ENCODE measurements around the gene APOBEC3B.
"Not testable (repeated sequence)": the region's sequence is repeated elsewhere in the genome, so short reads cannot be mapped to it uniquely, and the experiment has no call there.

The APOBEC3B gene

DNA sequence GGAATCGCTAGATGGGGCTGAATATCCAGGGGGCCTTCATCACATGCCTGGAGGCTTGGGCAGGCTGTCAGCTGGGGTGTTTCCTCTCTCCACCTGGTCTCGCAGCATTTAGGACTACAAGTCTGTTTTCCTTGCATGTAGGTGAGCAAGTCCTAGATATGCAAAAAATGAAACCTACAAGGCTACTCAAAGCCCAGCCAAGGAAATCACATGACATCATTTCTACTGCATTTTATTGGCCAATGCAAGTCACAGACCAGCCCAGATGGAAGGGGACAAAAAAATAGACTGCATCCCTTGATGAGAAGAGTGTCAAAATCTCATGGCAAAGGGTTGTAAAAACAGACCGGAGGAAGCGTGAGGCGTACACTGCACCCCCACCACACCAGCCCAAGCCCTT, 9.6 kb upstream of the APOBEC3B start:
- no peaks in the 10 kb centered on the region for H3K36me3 Mint-ChIP-seq (ENCODE audit: low read depth)
- no peak overlapping the region for H3K27ac Mint-ChIP-seq
- TF ChIP-seq, protein P1, sequence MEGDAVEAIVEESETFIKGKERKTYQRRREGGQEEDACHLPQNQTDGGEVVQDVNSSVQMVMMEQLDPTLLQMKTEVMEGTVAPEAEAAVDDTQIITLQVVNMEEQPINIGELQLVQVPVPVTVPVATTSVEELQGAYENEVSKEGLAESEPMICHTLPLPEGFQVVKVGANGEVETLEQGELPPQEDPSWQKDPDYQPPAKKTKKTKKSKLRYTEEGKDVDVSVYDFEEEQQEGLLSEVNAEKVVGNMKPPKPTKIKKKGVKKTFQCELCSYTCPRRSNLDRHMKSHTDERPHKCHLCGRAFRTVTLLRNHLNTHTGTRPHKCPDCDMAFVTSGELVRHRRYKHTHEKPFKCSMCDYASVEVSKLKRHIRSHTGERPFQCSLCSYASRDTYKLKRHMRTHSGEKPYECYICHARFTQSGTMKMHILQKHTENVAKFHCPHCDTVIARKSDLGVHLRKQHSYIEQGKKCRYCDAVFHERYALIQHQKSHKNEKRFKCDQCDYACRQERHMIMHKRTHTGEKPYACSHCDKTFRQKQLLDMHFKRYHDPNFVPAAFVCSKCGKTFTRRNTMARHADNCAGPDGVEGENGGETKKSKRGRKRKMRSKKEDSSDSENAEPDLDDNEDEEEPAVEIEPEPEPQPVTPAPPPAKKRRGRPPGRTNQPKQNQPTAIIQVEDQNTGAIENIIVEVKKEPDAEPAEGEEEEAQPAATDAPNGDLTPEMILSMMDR (IDR thresholded peaks at IDR 0.05): no peak
- H3K27me3 Mint-ChIP-seq (ENCODE audit: low read depth, poor library complexity): peaks cover 35% of the 10 kb centered on the region
- no peak overlapping the region for H3K4me3 Mint-ChIP-seq
- H3K9me3 Mint-ChIP-seq: peaks cover 33% of the 10 kb centered on the region
- peaks cover 10% of the 10 kb centered on the region for H3K4me1 Mint-ChIP-seq
- no peak for DNase-seq

DNA sequence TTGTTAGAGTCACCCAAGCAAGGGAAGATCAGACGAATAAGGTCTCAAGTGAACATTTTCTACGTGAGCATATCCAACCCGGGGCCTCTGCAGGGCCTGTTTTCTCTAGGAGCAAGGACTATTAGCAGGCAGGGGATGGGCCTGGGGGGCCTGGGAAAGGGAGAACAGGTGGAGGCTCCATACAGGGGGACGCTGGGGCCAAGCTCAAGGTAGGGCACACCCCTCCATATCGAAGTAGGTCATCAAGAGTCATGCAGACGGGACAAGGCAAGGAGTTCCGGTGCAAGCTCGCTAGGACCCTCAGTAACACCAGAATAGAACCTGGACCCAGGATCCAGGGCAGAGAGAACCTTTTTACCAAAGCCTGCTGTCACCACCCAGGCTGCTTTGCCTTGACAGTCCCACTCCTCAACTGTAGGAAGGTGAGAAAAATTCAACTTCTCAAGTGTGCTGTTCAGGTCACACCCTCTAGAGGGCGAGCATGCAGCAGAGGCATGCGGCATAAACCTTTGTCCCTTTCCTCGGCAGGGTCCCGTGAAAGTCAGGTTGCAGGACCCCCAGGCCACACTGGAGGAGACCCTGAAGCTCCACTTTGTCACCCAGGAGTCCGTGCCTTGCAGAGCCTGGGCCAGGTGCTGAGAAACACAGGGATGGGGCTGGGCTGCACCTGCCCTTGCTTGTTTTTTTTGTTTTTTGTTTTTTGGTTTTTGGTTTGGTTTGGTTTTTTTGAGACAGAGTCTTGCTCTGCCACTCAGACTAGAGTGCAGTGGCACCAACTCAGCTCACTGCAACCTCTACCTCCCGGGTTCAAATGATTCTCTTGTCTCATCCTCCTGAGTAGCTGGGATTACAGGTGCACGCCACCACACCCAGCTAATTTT, 8.6 kb upstream of the APOBEC3B start:
- Mint-ChIP-seq H3K4me3 (no peak overlapping the region), H3K27ac (no peak overlapping the region), H3K36me3 (ENCODE audit: low read depth) (peaks cover 4% of the 10 kb centered on the region), H3K9me3 (peaks cover 40% of the 10 kb centered on the region), H3K4me1 (peaks cover 10% of the 10 kb centered on the region), H3K27me3 (ENCODE audit: low read depth, poor library complexity) (peaks cover 39% of the 10 kb centered on the region)
- peak; percentile 70 for DNase-seq
- TF ChIP-seq, protein P1 (IDR thresholded peaks at IDR 0.05): peak; percentile 77

DNA sequence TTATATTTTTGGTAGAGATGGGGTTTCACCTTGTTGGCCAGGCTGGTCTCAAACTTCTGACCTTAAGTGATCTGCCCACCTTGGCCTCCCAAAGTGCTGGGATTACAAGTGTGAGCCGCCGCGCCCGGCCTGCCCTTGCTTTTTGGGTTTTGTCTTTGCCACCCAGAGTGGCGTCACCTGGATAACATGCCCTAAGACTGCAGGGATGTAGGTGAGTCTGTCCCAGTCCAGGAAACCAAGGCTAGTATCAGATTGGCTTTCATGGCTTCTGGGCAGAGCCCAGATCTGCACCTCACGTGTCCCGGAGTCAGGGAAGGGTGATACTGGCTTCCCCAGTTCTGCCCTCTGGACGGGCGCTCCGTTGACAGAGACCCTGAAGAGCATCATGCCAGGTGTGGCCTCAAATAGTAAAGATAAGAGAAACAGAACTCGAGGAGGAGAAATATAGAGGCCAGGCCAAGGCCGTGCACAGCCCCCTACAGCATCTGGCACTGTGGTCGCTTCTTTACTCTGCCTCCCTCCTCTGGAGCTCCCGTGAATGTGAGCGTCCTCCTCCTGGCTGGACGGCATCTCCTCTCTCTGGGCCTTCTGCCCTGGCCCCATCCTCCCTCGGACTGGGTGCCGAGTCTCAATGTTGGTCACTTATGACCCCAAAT, 7.8 kb upstream of the APOBEC3B start:
- DNase-seq: no peak
- Mint-ChIP-seq H3K27ac (no peak overlapping the region), H3K27me3 (ENCODE audit: low read depth, poor library complexity) (peaks cover 37% of the 10 kb centered on the region), H3K4me3 (no peak overlapping the region), H3K36me3 (ENCODE audit: low read depth) (peaks cover 4% of the 10 kb centered on the region), H3K4me1 (peaks cover 6% of the 10 kb centered on the region), H3K9me3 (peaks cover 44% of the 10 kb centered on the region)
- TF ChIP-seq, protein P1 (IDR thresholded peaks at IDR 0.05): no peak

DNA sequence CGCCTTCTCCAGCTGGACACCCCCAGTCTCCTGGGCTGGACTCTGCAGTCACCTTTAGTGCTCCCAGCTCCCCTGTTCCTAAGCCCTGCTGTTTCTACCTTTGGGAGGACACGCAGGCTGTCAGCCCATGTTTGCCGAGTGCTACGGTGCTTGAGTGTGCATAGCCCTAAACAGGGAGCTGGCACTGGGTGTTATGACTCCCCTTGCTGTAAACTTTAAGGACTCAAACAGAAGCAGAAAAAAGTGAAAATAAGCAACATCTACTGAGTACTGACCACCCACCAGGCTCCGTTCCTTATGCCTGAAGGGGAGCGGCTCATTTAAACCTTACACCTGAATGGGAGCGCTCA, 7.3 kb upstream of the APOBEC3B start:
- H3K9me3 Mint-ChIP-seq: peaks cover 47% of the 10 kb centered on the region
- no peak for DNase-seq
- H3K36me3 Mint-ChIP-seq (ENCODE audit: low read depth): peaks cover 4% of the 10 kb centered on the region
- peaks cover 6% of the 10 kb centered on the region for H3K4me1 Mint-ChIP-seq
- H3K27ac Mint-ChIP-seq: no peak overlapping the region
- H3K27me3 Mint-ChIP-seq (ENCODE audit: low read depth, poor library complexity): peaks cover 32% of the 10 kb centered on the region
- H3K4me3 Mint-ChIP-seq: no peak overlapping the region
- TF ChIP-seq, protein P1 (IDR thresholded peaks at IDR 0.05): no peak

DNA sequence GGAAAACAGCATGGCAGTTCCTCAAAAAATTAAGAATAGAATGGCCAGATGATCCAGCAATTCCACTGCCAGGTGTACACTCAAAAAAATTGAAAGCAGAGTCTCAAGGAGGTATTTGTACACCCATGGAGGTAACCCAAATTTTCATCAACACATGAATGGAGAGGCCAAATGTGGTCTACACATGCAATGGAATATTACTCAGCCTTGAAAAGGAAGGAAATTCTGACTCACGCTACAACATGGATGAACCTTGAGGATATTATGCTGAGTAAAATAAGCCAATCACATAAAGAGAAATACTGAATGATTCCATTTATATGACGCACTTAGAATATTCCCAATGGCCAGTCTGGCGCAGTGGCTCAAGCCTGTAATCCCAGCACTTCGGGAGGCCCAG, 4.9 kb upstream of the APOBEC3B start:
- not testable (repeated sequence) for H3K36me3 Mint-ChIP-seq (ENCODE audit: low read depth); DNase-seq; H3K27ac Mint-ChIP-seq; H3K4me3 Mint-ChIP-seq
- peaks cover 20% of the 10 kb centered on the region for H3K27me3 Mint-ChIP-seq (ENCODE audit: low read depth, poor library complexity)
- peaks cover 13% of the 10 kb centered on the region for H3K4me1 Mint-ChIP-seq
- peaks cover 54% of the 10 kb centered on the region for H3K9me3 Mint-ChIP-seq

DNA sequence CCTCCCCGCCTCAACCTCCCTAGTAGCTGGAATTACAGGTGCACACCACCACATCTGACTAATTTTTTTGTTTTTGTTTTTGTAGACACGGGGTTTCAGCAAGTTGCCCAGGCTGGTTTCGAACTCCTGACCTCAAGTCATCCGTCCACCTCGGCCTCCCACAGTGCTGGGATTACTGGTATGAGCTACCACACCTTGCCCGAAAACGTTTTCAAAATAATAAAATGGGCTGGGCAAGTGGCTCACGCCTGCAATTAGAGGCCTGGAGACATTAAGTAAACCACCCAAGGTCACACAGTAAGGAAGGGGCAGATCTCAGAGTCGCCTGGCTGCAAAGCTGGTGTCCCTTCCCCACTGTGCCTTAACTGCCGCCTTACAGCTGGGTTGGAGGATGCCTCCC, 1.6 kb upstream of the APOBEC3B start:
- not testable (repeated sequence) for H3K27ac Mint-ChIP-seq

More for the DNA sequence above, 1.6 kb upstream of the APOBEC3B start:
- H3K36me3 Mint-ChIP-seq (ENCODE audit: low read depth): peaks cover 13% of the 10 kb centered on the region
- DNase-seq, H3K4me3 Mint-ChIP-seq: not testable (repeated sequence)
- peaks cover 17% of the 10 kb centered on the region for H3K27me3 Mint-ChIP-seq (ENCODE audit: low read depth, poor library complexity)
- H3K9me3 Mint-ChIP-seq: peaks cover 69% of the 10 kb centered on the region
- peaks cover 20% of the 10 kb centered on the region for H3K4me1 Mint-ChIP-seq

All from nephron progenitor cell (in vitro differentiated cells).